HepG2 (cell line): ENCODE data around the gene GADL1.

Source experiments
- MATR3 ChIP-seq: sonication (generic); formaldehyde crosslinking; IDR thresholded peaks from 2 replicates; pipeline ENCODE4 v1.4.0; 2020; ENCODE audit warnings: missing genetic modification reagents
- PITX1 ChIP-seq: sonication (generic); formaldehyde crosslinking; IDR thresholded peaks from 2 replicates; pipeline ENCODE4 v1.5.1; 2020; ENCODE audit warnings: mild to moderate bottlenecking, missing genetic modification reagents
- XRCC5 ChIP-seq: fragments of 200-400 bp; formaldehyde crosslinking; optimal IDR thresholded peaks from 2 replicates; pipeline ENCODE3; 2017; ENCODE audit warnings: mild to moderate bottlenecking, low read length
- ZNF30 ChIP-seq: sonication (generic); formaldehyde crosslinking; IDR thresholded peaks from 2 replicates; pipeline ENCODE4 v1.5.0; 2020; ENCODE audit warnings: mild to moderate bottlenecking, missing genetic modification reagents
- ZNF7 ChIP-seq: IDR thresholded peaks from 2 replicates; pipeline ENCODE4 v1.6.1; 2016; ENCODE audit warnings: missing biosample characterization, missing genetic modification reagents
- TF ChIP-seq, protein P1 (sequence below): sonication (generic); formaldehyde crosslinking; IDR thresholded peaks from 2 replicates; pipeline ENCODE4 v1.4.0; 2020; ENCODE audit warnings: missing genetic modification reagents

DNA sequence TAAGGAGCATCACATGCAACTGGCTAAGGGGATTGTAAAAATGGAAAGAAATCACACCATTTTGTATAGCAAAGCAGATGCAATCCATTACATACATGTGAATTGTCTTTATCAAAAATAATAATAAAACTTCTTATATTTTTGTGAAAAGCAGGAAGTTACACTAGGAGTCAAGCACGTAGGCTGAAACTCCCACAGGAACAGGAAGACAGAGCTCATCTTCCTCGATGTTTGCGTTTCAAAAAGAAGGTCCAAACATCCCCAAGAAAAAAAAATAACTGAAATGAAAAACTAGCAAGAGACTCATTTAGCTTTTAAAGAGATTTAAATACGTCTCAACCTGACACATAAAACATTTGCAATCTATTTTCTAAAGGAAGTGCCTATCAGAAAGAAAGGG is 181.5 kb downstream of the GADL1 start:
- TF ChIP-seq, protein P1, sequence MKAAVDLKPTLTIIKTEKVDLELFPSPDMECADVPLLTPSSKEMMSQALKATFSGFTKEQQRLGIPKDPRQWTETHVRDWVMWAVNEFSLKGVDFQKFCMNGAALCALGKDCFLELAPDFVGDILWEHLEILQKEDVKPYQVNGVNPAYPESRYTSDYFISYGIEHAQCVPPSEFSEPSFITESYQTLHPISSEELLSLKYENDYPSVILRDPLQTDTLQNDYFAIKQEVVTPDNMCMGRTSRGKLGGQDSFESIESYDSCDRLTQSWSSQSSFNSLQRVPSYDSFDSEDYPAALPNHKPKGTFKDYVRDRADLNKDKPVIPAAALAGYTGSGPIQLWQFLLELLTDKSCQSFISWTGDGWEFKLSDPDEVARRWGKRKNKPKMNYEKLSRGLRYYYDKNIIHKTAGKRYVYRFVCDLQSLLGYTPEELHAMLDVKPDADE: no peak
- TF ChIP-seq XRCC5 (no peak), ZNF7 (CRISPR knock-in tag) (no peak), PITX1 (CRISPR knock-in tag) (no peak), ZNF30 (no peak), MATR3 (CRISPR knock-in tag) (no peak)
